Ramos (cell line): ENCODE data around the gene PCSK5.
"Not testable (repeated sequence)": the region's sequence is repeated elsewhere in the genome, so short reads cannot be mapped to it uniquely, and the experiment has no call there.

ENCODE experiments used
- in situ Hi-C: fragments of 300-500 bp; cut with MboI; formaldehyde crosslinking; loops from one replicate; pipeline ENCODE4 v1.14.3; 2022; ENCODE audit warnings: low sequenced_read_pairs; ENCODE audit not compliant: unreplicated experiment

PCSK5 gene

DNA sequence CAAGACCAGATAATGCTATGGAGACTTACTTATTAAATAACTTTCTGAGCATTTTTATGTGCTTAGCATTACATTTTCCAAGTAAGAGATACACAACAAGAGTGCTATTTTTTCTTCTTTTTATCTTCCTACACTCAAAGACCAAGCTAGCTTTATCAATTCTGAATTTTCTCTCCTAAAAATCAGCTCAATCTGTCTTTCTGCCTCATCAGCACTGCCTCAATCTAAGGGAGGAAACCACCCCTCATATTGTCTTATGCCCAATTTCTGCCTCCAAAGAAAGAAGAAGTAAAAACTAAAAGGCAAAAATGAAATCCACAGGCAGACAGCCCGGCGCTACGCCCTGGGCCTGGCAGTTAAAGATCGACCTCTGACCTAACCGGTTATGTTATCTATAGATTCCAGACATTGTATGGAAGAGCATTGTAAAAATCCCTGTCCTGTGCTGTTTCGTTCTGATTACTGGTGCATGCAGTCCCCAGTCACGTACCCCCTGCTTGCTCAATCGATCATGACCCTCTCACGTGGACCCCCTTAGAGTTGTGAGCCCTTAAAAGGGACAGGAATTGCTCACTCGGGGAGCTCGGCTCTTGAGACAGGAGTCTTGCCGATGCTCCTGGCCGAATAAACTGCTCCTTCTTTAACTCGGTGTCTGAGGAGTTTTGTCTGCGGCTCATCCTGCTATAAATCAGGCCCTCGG is 472.0 kb downstream of the PCSK5 start:
- in situ Hi-C loops = not testable (repeated sequence)

DNA sequence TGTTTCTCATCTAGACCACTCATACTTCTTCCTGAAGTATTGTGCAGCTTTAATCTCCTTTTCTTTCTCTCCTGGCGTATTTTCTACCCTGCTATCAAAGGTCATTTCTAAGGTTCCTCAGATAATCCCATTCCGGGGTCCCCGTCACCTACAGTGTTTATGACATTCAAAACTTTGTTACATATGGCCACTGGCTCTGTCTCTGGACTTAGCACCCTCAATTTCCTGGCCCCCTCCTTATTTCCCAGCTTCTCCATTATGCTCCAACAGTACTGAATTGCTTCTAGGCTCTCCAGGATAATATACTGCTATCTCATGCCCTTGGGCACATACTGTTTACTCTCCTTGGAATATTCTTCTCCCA is 472.5 kb downstream of the PCSK5 start:
- in situ Hi-C loops = no loop called here

DNA sequence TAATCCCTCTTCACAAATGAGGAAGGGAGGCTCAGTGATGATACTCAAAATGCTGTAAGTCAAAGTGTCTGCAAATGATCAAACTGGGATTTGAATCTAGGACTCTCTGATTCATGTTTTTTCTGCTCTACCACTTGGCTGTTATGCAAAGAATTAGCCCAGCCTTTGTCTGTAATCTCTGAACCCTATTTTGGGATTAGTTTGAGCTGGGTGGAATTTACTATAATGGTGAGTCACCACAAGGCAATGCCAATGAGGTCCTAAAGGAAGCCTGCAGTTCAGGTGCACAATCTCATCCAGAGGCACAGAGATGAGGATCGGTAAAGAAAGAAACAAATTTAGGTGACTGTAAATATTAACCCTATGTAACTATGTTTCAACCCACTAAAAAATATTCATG is 474.6 kb downstream of the PCSK5 start:
- in situ Hi-C loops = no loop called here

DNA sequence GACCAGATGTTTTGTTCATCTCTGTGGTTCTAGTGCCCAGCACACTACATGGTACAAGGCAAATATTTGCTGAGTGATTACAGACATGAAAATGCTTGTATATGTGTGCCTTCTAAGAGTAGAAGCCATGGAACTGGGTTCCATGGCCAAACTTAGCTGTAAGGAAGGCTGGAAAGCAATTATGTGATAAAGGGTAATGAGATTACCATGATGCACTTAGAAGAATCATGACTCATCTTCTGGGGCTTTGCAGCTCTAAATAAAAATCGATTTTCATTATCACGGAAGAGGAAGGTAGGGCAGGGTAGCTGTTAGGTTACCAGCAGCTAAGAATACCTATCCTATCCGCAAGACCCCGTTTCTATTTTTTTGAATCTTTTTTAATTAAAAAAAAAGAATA is 475.8 kb downstream of the PCSK5 start:
- in situ Hi-C loops = no loop called here

DNA sequence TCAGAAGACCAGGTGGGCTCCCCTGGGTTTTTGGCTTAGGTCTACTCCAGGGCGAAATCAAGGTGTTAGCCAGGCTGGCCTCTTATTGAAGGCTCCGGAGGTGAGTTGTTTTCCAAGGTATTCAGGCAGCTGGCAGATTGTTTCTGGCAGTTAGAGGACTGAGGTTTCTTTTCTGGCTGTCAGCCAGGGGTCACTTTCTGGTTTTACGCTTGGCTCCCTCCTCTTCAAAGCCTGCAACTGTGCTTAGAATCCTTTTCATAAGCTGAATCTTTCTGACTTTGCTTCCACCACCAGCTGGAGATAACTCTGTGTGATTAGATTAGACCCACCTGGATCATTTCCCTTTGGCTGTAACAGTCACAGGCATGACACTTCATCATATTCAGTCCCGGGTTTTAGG is 479.1 kb downstream of the PCSK5 start:
- in situ Hi-C loops = no loop called here

DNA sequence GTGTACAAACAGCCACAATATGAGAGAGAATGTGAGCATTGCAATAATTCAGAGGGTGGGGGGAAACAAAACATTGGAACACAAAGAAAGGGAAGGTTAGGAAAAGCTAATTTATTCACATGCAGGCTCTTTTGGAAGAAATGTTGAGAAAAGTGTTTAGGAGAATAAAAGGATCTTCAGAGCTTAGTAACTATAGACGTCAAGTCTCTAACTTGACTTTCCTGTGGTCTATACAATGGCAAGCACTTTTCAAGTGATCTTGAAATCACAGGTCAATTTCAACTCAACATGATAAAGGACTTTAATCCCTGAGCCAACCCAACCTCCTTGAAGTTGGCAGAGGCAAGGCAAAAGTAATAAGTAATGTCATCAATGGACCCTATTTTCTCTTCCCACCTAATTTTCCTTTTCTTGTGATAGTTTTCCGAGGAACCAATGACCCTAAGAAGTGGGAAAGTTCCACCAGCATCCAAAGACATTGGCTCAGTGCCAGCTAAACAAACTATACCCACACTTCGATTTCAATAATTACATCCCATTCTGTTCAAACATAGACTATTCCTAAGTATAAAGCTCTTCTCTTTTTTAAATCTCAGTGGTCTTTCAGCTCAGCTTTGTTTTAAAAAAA is 480.0 kb downstream of the PCSK5 start:
- in situ Hi-C loops = no loop called here

DNA sequence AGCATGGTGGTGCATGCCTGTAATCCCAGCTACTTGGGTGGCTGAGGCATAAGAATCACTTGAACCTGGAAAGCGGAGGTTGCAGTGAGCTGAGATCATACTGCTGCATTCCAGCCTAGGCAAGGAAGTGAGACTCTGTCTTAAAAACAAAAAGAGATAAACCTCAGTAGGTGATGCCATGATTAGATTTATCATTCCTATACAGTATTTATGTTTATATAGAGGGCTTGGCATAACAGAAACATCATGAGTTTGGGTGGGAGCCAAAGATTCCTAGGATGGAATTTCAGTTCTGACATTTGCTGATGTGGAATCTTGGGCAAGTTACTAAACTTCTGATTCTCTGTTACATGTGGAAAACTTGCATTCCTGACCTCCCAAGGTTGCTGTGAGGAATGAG is 481.4 kb downstream of the PCSK5 start:
- in situ Hi-C loops = no loop called here

DNA sequence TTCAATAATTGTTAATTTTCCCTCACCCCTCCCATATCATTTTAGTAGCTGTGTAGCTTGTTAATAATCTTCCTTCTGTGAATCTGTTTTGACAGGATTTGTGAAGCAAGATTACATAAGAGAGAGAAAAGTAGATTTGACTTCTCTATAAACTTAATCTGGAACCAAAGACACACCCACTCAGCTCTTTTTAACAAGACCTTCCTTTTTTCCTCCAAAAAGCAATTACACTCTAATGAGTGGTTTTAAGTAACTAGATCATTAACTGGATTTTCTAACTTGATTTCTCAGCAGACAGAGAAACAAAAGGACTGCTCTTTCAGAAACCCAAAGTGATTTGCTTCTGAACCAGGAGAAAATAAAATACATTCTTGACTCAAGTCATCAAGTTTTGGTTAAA is 481.9 kb downstream of the PCSK5 start:
- in situ Hi-C loops = no loop called here

DNA sequence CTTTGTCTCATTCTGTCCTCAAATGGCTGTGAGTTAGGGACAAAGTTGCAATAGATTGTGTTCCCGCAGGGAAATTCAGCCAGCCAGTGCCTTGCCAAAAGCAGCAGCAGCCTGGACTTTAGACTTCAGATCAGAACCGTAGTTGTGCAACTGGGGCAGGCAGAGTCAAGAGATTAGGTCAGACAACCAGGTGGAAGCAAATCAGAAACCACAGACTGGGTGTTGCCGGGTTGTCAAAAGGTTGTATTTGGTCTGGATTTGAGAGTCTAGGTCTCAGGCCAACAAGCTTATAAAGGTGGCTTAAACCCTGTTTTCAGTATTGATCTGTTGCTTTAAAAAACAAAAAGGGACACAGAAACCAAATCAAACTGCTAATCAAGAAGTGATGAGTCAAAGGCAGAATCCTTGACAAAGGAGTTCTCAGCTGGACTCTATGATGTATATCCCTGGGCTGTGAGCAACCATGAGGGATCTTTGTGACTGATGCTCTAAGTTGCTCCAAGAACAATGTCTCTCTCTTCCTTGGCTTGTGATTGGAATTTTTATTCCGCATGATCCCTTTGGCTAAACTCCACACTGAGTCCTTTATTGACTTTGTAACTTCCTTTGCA is 482.8 kb downstream of the PCSK5 start:
- in situ Hi-C loops = no loop called here

DNA sequence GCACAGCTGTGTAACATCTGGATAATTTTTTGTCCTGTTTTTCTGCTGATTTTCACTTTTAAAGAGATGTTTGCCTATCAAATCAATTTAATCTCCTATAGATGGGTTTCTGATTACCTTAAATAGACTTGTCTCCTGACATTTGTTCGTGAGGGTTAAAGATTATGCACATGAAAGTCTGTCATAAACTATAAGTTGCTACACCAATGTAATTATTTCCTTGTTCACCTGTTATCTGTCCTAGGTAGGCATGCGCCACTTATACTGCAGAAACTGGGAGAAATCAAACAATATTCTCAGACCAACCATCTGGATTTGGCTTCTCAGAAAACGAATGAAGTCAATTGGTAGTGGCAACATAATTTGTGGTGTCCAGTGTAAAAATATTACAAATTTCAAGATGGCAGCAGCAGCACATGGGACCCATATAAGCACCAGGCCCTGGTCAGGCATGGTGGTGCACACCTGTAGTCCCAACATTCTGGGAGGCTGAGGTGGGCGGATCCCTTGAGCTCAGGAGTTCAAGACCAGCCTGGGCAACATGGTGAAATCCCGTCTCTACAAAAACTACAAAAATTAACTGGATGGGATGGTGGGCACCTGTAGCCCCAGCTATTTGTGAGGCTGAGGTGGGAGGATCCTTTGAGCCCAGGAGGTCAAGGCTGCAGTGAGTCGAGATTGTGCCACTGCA is 483.5 kb downstream of the PCSK5 start:
- in situ Hi-C loops = no loop called here

DNA sequence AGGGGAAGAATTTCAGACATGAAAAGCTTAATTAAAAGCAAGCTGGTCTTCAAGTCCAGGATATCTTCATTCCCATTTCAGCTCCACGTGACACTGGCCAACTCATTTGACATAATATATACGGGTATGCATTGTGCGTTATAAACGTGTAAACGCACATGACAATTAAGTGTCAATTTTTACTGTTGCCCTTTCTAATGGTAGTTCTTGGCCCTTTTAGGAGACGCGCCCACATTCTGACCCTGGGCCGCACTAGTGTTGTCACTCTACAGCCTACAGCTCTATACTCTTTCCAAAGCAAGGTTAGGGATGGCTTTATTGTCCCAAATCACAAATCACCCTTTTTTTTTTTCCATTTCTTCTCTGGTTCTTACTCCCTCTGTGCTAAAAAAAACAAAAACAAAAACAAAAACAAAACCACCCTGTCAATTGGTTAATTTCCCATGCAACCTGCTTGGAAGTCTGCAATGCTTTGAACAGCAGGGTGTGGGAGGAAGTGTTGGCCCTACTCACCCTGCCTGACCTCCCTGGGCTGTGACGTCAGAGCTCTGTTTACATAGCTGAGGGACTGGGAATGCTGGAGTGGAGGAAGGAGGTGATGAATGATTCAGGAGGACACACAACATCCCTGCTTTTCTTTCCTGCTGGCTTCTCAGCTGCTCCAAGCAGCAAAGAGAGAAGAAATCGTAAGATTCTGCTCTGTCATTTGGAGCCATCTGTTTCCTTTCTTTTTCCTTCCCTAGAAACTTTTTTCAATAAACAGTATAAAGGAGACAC is 484.5 kb downstream of the PCSK5 start:
- in situ Hi-C loops = no loop called here

DNA sequence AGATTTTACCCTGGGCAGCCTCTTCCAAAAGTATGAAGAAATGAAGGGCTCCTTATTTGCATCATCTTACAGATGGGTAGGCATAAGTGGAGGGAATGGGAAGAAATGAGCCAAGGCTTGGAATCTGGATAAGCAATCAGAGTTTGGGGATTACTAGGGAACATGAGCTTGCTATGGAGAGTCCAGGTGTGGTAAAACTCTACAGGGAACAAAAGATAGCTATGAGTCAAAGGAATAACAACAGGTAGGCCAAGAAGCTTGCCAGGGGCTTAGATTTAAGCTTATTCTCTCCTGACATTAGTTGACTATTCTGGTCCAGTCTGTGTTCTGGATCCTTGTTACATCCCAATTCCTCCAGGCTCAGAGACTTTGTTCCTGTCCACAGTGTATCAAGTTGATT is 487.3 kb downstream of the PCSK5 start:
- in situ Hi-C loops = no loop called here

DNA sequence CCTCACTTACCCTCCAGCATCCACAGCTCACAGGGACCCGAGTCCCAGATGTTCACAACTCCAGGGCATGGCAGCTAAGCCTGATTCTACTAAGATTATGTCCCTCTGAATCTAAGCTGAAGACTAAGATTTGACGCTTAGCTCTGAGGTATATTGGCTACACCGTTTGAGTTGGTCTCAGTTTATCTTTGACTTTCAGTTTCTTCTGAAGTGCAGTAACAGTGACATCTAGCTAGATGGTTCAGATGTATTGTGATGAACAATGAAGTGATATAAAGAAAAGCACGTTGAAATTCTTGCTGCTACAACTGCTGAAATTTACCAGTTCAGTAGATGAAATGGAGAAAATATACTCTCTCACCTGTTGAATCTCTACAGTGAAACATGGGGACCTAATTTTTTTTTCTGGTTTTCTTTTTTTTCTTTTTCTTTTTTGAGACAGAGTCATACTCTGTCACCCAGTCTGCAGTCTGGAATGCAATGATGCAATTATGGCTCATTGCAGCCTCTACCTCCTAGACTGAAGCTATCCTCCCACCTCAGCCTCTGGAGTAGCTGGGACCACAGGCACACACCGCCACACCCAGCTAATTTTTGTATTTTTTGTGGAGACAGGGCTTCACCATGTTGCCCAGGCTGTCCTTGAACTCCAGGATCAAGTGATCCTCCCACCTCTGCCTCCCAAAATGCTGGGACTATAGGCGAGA is 488.0 kb downstream of the PCSK5 start:
- in situ Hi-C loops = no loop called here

DNA sequence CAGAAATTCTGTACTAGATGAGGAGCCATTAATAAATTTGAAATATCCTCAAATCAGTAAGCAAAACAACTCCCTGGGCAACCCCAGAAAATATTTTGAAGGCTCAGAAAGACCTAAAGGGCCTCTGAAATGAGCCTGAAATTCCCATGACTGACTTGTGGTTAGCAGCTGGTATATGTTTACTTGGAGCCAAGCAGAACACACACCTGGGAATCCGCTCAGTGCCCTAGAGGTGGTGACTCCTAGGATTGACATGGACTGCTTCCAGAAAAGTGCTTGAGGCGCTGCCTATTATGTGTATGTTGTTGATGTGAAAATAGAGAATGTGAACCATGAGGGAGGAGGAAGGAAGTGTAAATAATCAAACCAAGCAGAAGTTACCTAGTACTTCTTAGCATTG is 489.0 kb downstream of the PCSK5 start:
- in situ Hi-C loops = no loop called here

DNA sequence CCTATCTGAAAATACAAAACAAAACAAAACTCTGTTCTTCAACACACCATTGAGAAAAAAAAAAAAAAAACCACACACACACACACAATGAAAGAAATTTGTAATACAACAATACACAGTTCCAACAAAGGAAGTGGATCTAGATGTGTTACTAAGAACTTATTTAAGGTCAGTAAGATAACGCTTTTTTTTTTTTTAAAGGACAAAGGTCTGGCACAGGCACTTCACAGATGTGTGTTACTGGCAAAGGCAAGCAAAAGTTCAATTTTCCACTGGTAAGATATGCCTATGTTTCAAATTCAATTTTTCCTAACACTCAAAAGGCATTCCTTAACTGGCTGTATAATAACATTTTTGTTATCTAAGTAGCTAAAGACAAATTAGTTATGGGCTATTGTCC is 500.2 kb downstream of the PCSK5 start:
- in situ Hi-C loops = no loop called here

DNA sequence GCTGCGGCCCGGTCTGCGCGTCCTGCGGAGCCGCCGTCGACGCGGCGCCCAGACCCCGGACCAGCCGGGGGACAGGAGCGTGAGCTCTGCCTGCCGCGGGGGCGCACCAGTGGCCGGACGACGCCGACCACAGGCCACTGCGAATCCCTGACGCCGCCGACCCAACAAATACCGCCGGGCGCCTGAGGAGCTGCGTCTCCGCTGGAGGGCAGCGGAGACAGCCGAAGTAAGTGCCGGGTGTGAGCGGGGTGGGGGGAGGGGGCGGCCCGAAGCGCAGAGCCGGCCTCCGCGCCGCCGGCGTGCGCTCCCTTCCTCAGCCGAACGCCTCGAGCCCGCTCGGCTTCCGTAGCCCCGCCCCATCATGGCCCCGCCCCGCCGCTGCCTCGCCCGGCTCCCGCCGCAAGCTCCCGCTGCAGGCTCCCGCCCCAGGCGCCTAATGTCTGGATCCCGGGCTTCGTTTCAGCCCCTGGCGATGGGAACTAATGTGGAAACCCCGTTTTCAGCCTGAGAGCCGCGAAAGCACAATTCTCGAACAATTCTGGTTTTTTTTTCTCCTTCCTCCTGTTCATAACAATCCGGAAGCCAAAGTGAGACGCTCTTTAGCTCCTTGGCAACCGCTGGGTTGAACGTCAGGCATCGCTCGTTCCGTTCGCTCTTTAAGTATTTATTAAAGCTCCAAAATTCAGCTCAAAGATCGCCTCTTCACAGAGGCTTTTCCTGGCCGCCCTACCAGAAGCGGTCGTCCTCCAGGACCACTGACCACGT is 503.9 kb downstream of the PCSK5 start, which contains the start of gene RFK:
Gene RFK (minus strand): TSS at position 232 of the 765 bp plus-strand sequence. CDS start 255 bp downstream, outside the sequence.
- in situ Hi-C loops = no loop called here

DNA sequence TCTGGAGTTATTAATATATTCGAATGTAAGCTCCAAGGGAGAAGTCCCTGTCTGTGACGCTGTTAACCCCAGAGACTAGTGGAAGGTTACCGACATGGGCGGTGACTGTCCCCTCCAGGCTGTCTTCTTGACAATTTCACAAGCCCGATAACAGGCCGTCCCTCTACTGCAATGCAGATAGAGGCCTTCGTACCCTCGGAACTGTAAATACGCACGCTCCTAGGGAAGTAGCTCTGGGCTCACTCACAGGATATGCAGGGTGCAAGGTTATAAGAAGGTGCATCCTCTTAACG is 504.4 kb downstream of the PCSK5 start:
- in situ Hi-C loops = no loop called here

DNA sequence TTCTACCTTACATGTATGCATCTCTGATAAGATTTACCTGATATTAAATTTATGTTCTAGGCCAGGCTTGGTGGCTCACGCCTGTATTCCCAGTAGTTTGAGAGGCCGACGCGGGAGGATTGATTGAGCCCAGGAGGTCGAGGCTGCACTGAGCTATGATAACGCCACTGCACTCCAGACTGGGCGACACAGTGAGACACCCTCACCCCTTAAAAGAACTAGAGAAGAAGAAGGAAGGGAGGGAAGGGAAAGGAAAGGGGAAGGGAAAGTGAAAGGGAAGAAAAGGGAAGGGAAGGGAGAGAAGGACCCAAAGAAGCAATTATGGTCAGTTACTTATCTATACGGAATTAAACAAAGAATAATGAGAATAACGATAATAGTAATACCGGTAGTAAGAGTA is 504.9 kb downstream of the PCSK5 start:
- in situ Hi-C loops = no loop called here

DNA sequence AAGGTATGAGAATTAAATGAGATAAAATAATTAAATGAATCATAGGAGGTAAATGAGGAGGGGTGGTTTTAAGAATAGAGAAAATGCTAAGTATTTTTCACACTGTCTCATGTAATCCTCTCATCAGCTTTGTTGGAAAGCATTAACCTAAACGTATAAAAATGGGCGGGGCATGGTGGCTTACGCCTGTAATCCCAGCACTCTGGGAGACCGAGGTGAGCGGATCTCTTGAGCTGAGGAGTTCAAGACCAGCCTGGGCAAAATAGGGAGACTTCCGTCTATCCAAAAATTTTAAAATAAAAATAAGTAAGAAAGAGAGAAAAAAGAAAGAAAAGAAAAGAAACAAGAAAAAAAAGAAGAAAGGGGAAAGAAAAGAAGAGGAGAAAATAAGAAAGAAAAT is 505.7 kb downstream of the PCSK5 start:
- in situ Hi-C loops = no loop called here
